Fibroblast of gingiva (primary cell): ENCODE data around the gene IL17B.

Experiments used
- DNase-seq: peaks from one replicate; pipeline ENCODE4 v3.0.0-alpha.2; 2011; ENCODE audit warnings: low read depth

IL17B gene

GRCh38 chr5:149376711-149377447, 2.2 kb downstream of the IL17B start:
- no peak for DNase-seq

- no peak for DNase-seq
These were observed 3.0 kb downstream of the IL17B start for GRCh38 chr5:149376104-149376503.

GRCh38 chr5:149375434-149375833, 3.7 kb downstream of the IL17B start:
- no peak for DNase-seq

GRCh38 chr5:149374801-149375200, 4.3 kb downstream of the IL17B start:
- DNase-seq: no peak

GRCh38 chr5:149374303-149374702, 4.8 kb downstream of the IL17B start:
- no peak for DNase-seq

- no peak for DNase-seq
These were observed 6.2 kb downstream of the IL17B start for GRCh38 chr5:149372932-149373331.

- no peak for DNase-seq
These were observed 6.9 kb downstream of the IL17B start for GRCh38 chr5:149372076-149372795.

GRCh38 chr5:149371296-149371962, 7.7 kb downstream of the IL17B start:
- DNase-seq: peak; percentile 26

GRCh38 chr5:149370878-149371277, 8.2 kb downstream of the IL17B start:
- DNase-seq: no peak

GRCh38 chr5:149367972-149368645, 11.0 kb downstream of the IL17B start:
- DNase-seq: no peak

GRCh38 chr5:149367249-149367971, 11.7 kb downstream of the IL17B start:
- peak; percentile 39 for DNase-seq

GRCh38 chr5:149366169-149366729, 12.8 kb downstream of the IL17B start:
- DNase-seq: no peak

- no peak for DNase-seq
These were observed 13.7 kb downstream of the IL17B start for GRCh38 chr5:149365418-149365817.

GRCh38 chr5:149364719-149365118, 14.4 kb downstream of the IL17B start:
- no peak for DNase-seq

- no peak for DNase-seq
These were observed 15.2 kb downstream of the IL17B start for GRCh38 chr5:149363936-149364335.

GRCh38 chr5:149363358-149363757, 15.7 kb downstream of the IL17B start:
- no peak for DNase-seq

GRCh38 chr5:149362541-149362940, 16.6 kb downstream of the IL17B start:
- DNase-seq: no peak

GRCh38 chr5:149360272-149360671, 18.8 kb downstream of the IL17B start:
- no peak for DNase-seq

GRCh38 chr5:149358868-149359495, 20.1 kb downstream of the IL17B start:
- peak; percentile 13 for DNase-seq

GRCh38 chr5:149358294-149358651, 20.8 kb downstream of the IL17B start:
- no peak for DNase-seq
